Lower lobe of right lung (tissue), 2 donors: ENCODE measurements around the gene ZNF76. TPM values are rescaled to one million over a fixed set of nuclear protein-coding genes. Genes with fewer than 3 reads are reported as not detected.

Source experiments
- ATAC-seq, 2 donors: fragments of 200-7000 bp; cut with Tn5 transposase; one replicate each; pipeline ENCODE4 v1.9.1; 2020 to 2022; ENCODE audit warnings: mild to moderate bottlenecking in 2 of 2, moderate library complexity in 2 of 2
- DNase-seq: peaks from one replicate; pipeline ENCODE4 v3.0.0-alpha.2; 2020
- H3K27ac ChIP-seq: fragments of 200-600 bp; one replicate; pipeline ENCODE4 v1.8.0; 2022
- H3K27me3 ChIP-seq: fragments of 200-600 bp; one replicate; pipeline ENCODE4 v1.8.0; 2022; ENCODE audit warnings: low read depth
- H3K36me3 ChIP-seq: fragments of 200-600 bp; one replicate; pipeline ENCODE4 v1.8.0; 2022; ENCODE audit warnings: mild to moderate bottlenecking
- H3K4me1 ChIP-seq: fragments of 200-600 bp; one replicate; pipeline ENCODE4 v1.8.0; 2022
- H3K4me3 ChIP-seq: fragments of 200-600 bp; one replicate; pipeline ENCODE4 v1.8.0; 2022; ENCODE audit warnings: mild to moderate bottlenecking
- H3K9me3 ChIP-seq: fragments of 200-600 bp; one replicate; pipeline ENCODE4 v1.8.0; 2022
- CTCF ChIP-seq: fragments of 200-600 bp; IDR thresholded peaks from one replicate; pipeline ENCODE4 v1.8.0; 2022; ENCODE audit warnings: antibody characterized with exemption, mild to moderate bottlenecking
- intact Hi-C: fragments of 100-400 bp; cut with DNase I; formaldehyde crosslinking; loops from one replicate; pipeline ENCODE4 v1.11.0; 2022
- total RNA-seq: library from RNA; stranded (reverse); fragmentation: NEBNext Ultra II Directional; extraction: Animal tissue kit (Norgen Biotek cat#: 25700); gene quantifications from one replicate; pipeline ENCODE4 v1.2.1, GENCODE V29; 2021
- donor health status: DM: no; HTN: yes; CAD: no; lungs with severe emphysema.

Gene ZNF76
- total RNA-seq, 1 donor from 2014 or later = 39.4 TPM

- Histone ChIP-seq H3K27me3 (no peaks in the 10 kb centered on the region), H3K4me1 (peaks cover 13% of the 10 kb centered on the region), H3K9me3 (no peaks in the 10 kb centered on the region), H3K27ac (no peak overlapping the region), H3K4me3 (no peak overlapping the region), H3K36me3 (no peaks in the 10 kb centered on the region)
- DNase-seq (no peak), ATAC-seq (no peak)
- intact Hi-C loops = no loop called here
- no peak for TF ChIP-seq CTCF
These were observed 7.9 kb downstream of the ZNF76 start for GRCh38 chr6:35267446-35267845.

GRCh38 chr6:35267897-35268296 is 8.4 kb downstream of the ZNF76 start:
- Histone ChIP-seq H3K27me3 (no peaks in the 10 kb centered on the region), H3K4me3 (no peak overlapping the region), H3K9me3 (no peaks in the 10 kb centered on the region), H3K4me1 (peaks cover 11% of the 10 kb centered on the region), H3K27ac (no peak overlapping the region), H3K36me3 (no peaks in the 10 kb centered on the region)
- no peak for TF ChIP-seq CTCF
- intact Hi-C loops = no loop called here
- DNase-seq (no peak), ATAC-seq (no peak)

DNA sequence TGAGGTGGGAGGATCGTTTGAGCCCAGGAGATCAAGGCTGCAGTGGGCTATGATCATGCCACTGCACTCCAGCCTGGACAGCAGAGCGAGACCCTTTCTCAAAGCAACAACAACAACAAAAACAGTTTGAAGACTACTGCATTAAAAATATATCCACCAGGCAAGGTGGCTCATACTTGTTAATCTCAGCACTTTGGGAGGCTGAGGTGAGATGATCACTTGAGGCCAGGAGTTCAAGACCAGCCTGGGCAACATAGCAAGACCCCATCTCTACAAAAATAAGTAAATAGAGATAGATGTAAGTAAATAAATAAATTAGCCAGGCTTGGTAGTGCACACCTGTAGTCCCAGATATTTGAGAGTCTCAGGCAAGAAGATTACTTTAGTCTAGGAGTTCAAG is 12.5 kb downstream of the ZNF76 start:
- Histone ChIP-seq H3K4me1 (peaks cover 10% of the 10 kb centered on the region), H3K36me3 (no peaks in the 10 kb centered on the region), H3K27me3 (no peaks in the 10 kb centered on the region), H3K27ac (no peak overlapping the region), H3K4me3 (no peak overlapping the region), H3K9me3 (no peaks in the 10 kb centered on the region)
- DNase-seq (no peak), ATAC-seq (no peak)
- intact Hi-C loops = no loop called here
- no peak for TF ChIP-seq CTCF

- H3K27me3 ChIP-seq = no peaks in the 10 kb centered on the region
- TF ChIP-seq CTCF = no peak
- intact Hi-C loops = no loop called here
- H3K9me3 ChIP-seq = no peaks in the 10 kb centered on the region
- peaks cover 10% of the 10 kb centered on the region for H3K4me1 ChIP-seq
- ATAC-seq = no peak
- H3K36me3 ChIP-seq = no peaks in the 10 kb centered on the region
- no peak overlapping the region for H3K27ac ChIP-seq
- DNase-seq = no peak
- H3K4me3 ChIP-seq = no peak overlapping the region
These were observed 14.5 kb downstream of the ZNF76 start for GRCh38 chr6:35273822-35274559.

DNA sequence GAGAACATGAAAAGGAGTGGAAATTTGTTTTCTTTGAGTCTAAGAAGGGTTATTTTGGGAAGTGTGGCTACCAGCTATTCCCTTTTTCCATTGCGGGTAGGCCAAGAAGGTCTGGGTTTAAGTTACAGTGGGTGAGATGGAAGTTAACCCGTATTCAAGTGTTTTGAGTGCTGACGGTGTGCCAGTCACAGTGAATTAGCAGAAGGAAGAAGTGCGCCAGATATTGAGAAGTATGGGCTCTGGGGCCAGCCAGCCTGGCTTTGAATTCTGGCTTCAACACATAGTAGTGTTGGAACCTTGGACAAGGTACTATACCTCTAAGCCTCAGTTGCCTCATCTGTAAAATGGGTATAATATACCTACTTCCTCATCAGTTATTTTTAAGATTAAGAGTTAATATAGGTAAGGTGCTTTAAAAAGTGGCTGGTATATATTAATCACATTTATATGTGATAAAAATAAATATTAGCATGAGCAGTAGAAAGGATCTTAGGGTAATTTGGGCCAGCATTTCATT is 16.3 kb downstream of the ZNF76 start:
- peaks cover 10% of the 10 kb centered on the region for H3K4me1 ChIP-seq
- DNase-seq = no peak
- H3K4me3 ChIP-seq = no peak overlapping the region
- H3K9me3 ChIP-seq = no peaks in the 10 kb centered on the region
- intact Hi-C loops = no loop called here
- no peak for TF ChIP-seq CTCF
- H3K36me3 ChIP-seq = peaks cover 1% of the 10 kb centered on the region
- no peak overlapping the region for H3K27ac ChIP-seq
- no peaks in the 10 kb centered on the region for H3K27me3 ChIP-seq
- ATAC-seq = peak in 1 of 2 donors; percentile 12
